Measurements from ENCODE around the gene NAXD.

GRCh38 chr13:110580800-110581199 is 34.5 kb upstream of the NAXD start:
- TF ChIP-seq CTCF (IDR thresholded peaks at IDR 0.05) (no peak), POLR2A (IDR thresholded peaks at IDR 0.05) (no peak)

Data from uterus (tissue), 2 donors.